ENCODE data around the gene DVL2. TPM values are rescaled to one million over a fixed set of nuclear protein-coding genes. Genes with fewer than 3 reads are reported as not detected.
A peak's percentile ranks its signal among the peaks of the same experiment; 100 is the strongest.

DVL2 gene
- total and polyA plus RNA-seq, 2 of the 13 experiments (the other 11 are each of a cell fraction or from before 2014, with no cell fraction given), result 5.7 to 38.2 TPM

GRCh38 chr17:7177954-7178477 is 56.3 kb downstream of the DVL2 start (continued):
- TF ChIP-seq ATF1 (CRISPR knock-in tag; IDR thresholded peaks at IDR 0.05) (peak; percentile 76), DRAP1 (CRISPR knock-in tag; IDR thresholded peaks at IDR 0.05) (peak; percentile 58), POLR2AphosphoS5 (IDR thresholded peaks at IDR 0.05; ENCODE audit: low read depth, low read length) (peak; percentile 76), POLR2A (IDR thresholded peaks at IDR 0.05; ENCODE audit: insufficient read depth in 1 of 2, low read depth in 2 of 2, low read length in 2 of 2) (peak; percentile 76 to 77), BORCS8-MEF2B (CRISPR knock-in tag; IDR thresholded peaks at IDR 0.05) (0 out of 2 replicates have a peak, but pooled peaks have one; percentile 21), ZSCAN9 (CRISPR knock-in tag; IDR thresholded peaks at IDR 0.05; ENCODE audit: borderline replicate concordance) (0 out of 2 replicates have a peak, but pooled peaks have one; percentile 40), RXRA (CRISPR knock-in tag; IDR thresholded peaks at IDR 0.05) (no peak), YEATS4 (CRISPR knock-in tag; IDR thresholded peaks at IDR 0.05; ENCODE audit: borderline replicate concordance) (0 out of 2 replicates have a peak, but pooled peaks have one; percentile 33), RBM22 (optimal IDR thresholded peaks at IDR 0.05; ENCODE audit: low read length) (peak; percentile 65), ZNF891 (CRISPR knock-in tag; IDR thresholded peaks at IDR 0.05) (peak; percentile 29; the same call in 1 of the 2 replicates), HOXA3 (CRISPR knock-in tag; IDR thresholded peaks at IDR 0.05) (peak; percentile 97), ZMYM2 (CRISPR knock-in tag; IDR thresholded peaks at IDR 0.05) (peak; percentile 51; the same call in 1 of the 2 replicates), ZNF33A (CRISPR knock-in tag; IDR thresholded peaks at IDR 0.05; ENCODE audit: borderline replicate concordance) (0 out of 2 replicates have a peak, but pooled peaks have one; percentile 68), FOXK2 (IDR thresholded peaks at IDR 0.05) (no peak), ZNF605 (CRISPR knock-in tag; IDR thresholded peaks at IDR 0.05) (peak; percentile 82), MIER3 (CRISPR knock-in tag; IDR thresholded peaks at IDR 0.05; ENCODE audit: borderline replicate concordance) (0 out of 2 replicates have a peak, but pooled peaks have one; percentile 42), TAF1 (CRISPR knock-in tag; IDR thresholded peaks at IDR 0.05) (peak; percentile 79), TFE3 (CRISPR knock-in tag; IDR thresholded peaks at IDR 0.05) (peak; percentile 18; the same call in 1 of the 2 replicates), ZNF530 (CRISPR knock-in tag; IDR thresholded peaks at IDR 0.05; ENCODE audit: low read depth) (no peak), ZSCAN5A (CRISPR knock-in tag; IDR thresholded peaks at IDR 0.05; ENCODE audit: borderline replicate concordance) (0 out of 2 replicates have a peak, but pooled peaks have one; percentile 15)
- TF ChIP-seq, protein P1, sequence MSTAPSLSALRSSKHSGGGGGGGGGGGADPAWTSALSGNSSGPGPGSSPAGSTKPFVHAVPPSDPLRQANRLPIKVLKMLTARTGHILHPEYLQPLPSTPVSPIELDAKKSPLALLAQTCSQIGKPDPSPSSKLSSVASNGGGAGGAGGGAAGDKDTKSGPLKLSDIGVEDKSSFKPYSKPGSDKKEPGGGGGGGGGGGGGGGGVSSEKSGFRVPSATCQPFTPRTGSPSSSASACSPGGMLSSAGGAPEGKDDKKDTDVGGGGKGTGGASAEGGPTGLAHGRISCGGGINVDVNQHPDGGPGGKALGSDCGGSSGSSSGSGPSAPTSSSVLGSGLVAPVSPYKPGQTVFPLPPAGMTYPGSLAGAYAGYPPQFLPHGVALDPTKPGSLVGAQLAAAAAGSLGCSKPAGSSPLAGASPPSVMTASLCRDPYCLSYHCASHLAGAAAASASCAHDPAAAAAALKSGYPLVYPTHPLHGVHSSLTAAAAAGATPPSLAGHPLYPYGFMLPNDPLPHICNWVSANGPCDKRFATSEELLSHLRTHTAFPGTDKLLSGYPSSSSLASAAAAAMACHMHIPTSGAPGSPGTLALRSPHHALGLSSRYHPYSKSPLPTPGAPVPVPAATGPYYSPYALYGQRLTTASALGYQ (CRISPR knock-in tag; IDR thresholded peaks at IDR 0.05), result no peak
- TF ChIP-seq, protein P2, sequence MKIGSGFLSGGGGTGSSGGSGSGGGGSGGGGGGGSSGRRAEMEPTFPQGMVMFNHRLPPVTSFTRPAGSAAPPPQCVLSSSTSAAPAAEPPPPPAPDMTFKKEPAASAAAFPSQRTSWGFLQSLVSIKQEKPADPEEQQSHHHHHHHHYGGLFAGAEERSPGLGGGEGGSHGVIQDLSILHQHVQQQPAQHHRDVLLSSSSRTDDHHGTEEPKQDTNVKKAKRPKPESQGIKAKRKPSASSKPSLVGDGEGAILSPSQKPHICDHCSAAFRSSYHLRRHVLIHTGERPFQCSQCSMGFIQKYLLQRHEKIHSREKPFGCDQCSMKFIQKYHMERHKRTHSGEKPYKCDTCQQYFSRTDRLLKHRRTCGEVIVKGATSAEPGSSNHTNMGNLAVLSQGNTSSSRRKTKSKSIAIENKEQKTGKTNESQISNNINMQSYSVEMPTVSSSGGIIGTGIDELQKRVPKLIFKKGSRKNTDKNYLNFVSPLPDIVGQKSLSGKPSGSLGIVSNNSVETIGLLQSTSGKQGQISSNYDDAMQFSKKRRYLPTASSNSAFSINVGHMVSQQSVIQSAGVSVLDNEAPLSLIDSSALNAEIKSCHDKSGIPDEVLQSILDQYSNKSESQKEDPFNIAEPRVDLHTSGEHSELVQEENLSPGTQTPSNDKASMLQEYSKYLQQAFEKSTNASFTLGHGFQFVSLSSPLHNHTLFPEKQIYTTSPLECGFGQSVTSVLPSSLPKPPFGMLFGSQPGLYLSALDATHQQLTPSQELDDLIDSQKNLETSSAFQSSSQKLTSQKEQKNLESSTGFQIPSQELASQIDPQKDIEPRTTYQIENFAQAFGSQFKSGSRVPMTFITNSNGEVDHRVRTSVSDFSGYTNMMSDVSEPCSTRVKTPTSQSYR (CRISPR knock-in tag; IDR thresholded peaks at IDR 0.05; ENCODE audit: borderline replicate concordance), result peak; percentile 83

All from HepG2 (cell line).